Measurements from ENCODE around the gene WDR90. TPM values are rescaled to one million over a fixed set of nuclear protein-coding genes. Genes with fewer than 3 reads are reported as not detected.

Gene WDR90
- total RNA-seq, 1 experiment from 2014 or later, result 118 TPM

- DNase-seq, result no peak
- TF ChIP-seq EZH2 (IDR thresholded peaks at IDR 0.05; ENCODE audit: low read depth) (no peak), CTCF (conservative IDR thresholded peaks at IDR 0.05) (no peak)
- no peak overlapping the region for H3K4me3 ChIP-seq
- no peaks in the 10 kb centered on the region for H3K79me2 ChIP-seq (ENCODE audit: low read depth)
- no peak overlapping the region for H3K4me2 ChIP-seq
- H3K27me3 ChIP-seq (ENCODE audit: insufficient read depth, low read depth), result no peaks in the 10 kb centered on the region
- no TSS peak for BruUV-seq (replicated peaks)
- peaks cover 16% of the 10 kb centered on the region; the same call in 1 of the 2 replicates for H4K20me1 ChIP-seq (ENCODE audit: insufficient read depth)
- no peak overlapping the region for H2AFZ ChIP-seq
- CTCF ChIA-PET, result no interaction called here
- H3K9me2 ChIP-seq (ENCODE audit: insufficient read depth), result no peaks in the 10 kb centered on the region
- no peaks in the 10 kb centered on the region for H3K36me3 ChIP-seq (ENCODE audit: low read depth)
- H3K9me3 ChIP-seq (ENCODE audit: insufficient read depth, low read depth), result no peaks in the 10 kb centered on the region
- H3F3A ChIP-seq (ENCODE audit: insufficient read depth, low read depth), result peaks cover 46% of the 10 kb centered on the region
- POLR2A ChIA-PET (ENCODE audit: unreplicated experiment), result no interaction called here
- intact Hi-C loops (cut with micrococcal nuclease; ENCODE audit: unreplicated experiment), result loop anchor here (5.0 kb wide), 1 partner anchor 43 kb away; the partner anchor contains the start of gene RHOT2
- no peak overlapping the region for H3K27ac ChIP-seq
- H3K4me1 ChIP-seq (replicated peaks; ENCODE audit: insufficient read depth), result peaks cover 19% of the 10 kb centered on the region
These were observed 24.6 kb upstream of the WDR90 start for GRCh38 chr16:624526-625070.

- Histone ChIP-seq H2AFZ (no peak overlapping the region), H3K4me3 (no peak overlapping the region), H3K27me3 (ENCODE audit: insufficient read depth, low read depth) (no peaks in the 10 kb centered on the region), H3K27ac (no peak overlapping the region), H4K20me1 (ENCODE audit: insufficient read depth) (peaks cover 21% of the 10 kb centered on the region; the same call in 1 of the 2 replicates), H3K4me2 (no peak overlapping the region), H3K9me2 (ENCODE audit: insufficient read depth) (no peaks in the 10 kb centered on the region), H3K36me3 (ENCODE audit: low read depth) (no peaks in the 10 kb centered on the region), H3F3A (ENCODE audit: insufficient read depth, low read depth) (peaks cover 46% of the 10 kb centered on the region), H3K9me3 (ENCODE audit: insufficient read depth, low read depth) (no peaks in the 10 kb centered on the region), H3K4me1 (replicated peaks; ENCODE audit: insufficient read depth) (peaks cover 19% of the 10 kb centered on the region), H3K79me2 (ENCODE audit: low read depth) (no peaks in the 10 kb centered on the region)
- no TSS peak for BruUV-seq (replicated peaks)
- no peak for TF ChIP-seq EZH2 (IDR thresholded peaks at IDR 0.05; ENCODE audit: low read depth)
- no peak for TF ChIP-seq CTCF (conservative IDR thresholded peaks at IDR 0.05)
- ChIA-PET POLR2A (ENCODE audit: unreplicated experiment) (interaction anchor here (0.5 to 0.6 kb wide), 2 partner anchors 32 to 98 kb away, joined by 5 to 6 read pairs; no protein-coding TSS in a partner anchor), CTCF (no interaction called here)
- DNase-seq, result no peak
- intact Hi-C loops (cut with micrococcal nuclease; ENCODE audit: unreplicated experiment), result loop anchor here (5.0 kb wide), 1 partner anchor 42 kb away; the partner anchor contains the start of gene RHOT2
These were observed 23.8 kb upstream of the WDR90 start for GRCh38 chr16:625117-625976.

- Histone ChIP-seq H3K27me3 (ENCODE audit: insufficient read depth, low read depth) (no peaks in the 10 kb centered on the region), H3K9me3 (ENCODE audit: insufficient read depth, low read depth) (no peaks in the 10 kb centered on the region), H3K4me2 (peak overlapping the region; percentile 60), H3K9me2 (ENCODE audit: insufficient read depth) (no peaks in the 10 kb centered on the region), H3F3A (ENCODE audit: insufficient read depth, low read depth) (peaks cover 46% of the 10 kb centered on the region), H3K4me3 (no peak overlapping the region), H4K20me1 (ENCODE audit: insufficient read depth) (peaks cover 18% of the 10 kb centered on the region; the same call in 1 of the 2 replicates), H3K27ac (peak overlapping the region; percentile 76), H3K79me2 (ENCODE audit: low read depth) (no peaks in the 10 kb centered on the region), H3K4me1 (replicated peaks; ENCODE audit: insufficient read depth) (peaks cover 23% of the 10 kb centered on the region), H3K36me3 (ENCODE audit: low read depth) (no peaks in the 10 kb centered on the region), H2AFZ (no peak overlapping the region)
- ChIA-PET CTCF (no interaction called here), POLR2A (ENCODE audit: unreplicated experiment) (interaction anchor here (0.6 kb wide), 2 partner anchors 99 to 273 kb away, joined by 3 to 5 read pairs; partner anchors contain the start of gene AXIN1)
- intact Hi-C loops (cut with micrococcal nuclease; ENCODE audit: unreplicated experiment), result loop anchor here (5.0 kb wide), 1 partner anchor 41 kb away; the partner anchor contains the start of gene RHOT2
- no TSS peak for BruUV-seq (replicated peaks)
- no peak for TF ChIP-seq EZH2 (IDR thresholded peaks at IDR 0.05; ENCODE audit: low read depth)
- TF ChIP-seq CTCF (conservative IDR thresholded peaks at IDR 0.05), result no peak
- DNase-seq, result no peak
These were observed 23.0 kb upstream of the WDR90 start for GRCh38 chr16:625977-626765.
